WTC11 (cell line): ENCODE results near the gene GNL3. TPM values are rescaled to one million over a fixed set of nuclear protein-coding genes. Genes with fewer than 3 reads are reported as not detected.

Experiments
- ATAC-seq: fragments of 200-7000 bp; cut with Tn5 transposase; 2 replicates; pipeline ENCODE4 v1.10.0; 2021; ENCODE audit warnings: mild to moderate bottlenecking, moderate library complexity
- CTCF ChIA-PET: fragments of 300-600 bp; sonication (Branson Sonifier 250); formaldehyde crosslinking; loops from one replicate; lab custom pipeline; 2021; ENCODE audit warnings: antibody characterized with exemption; lab: Charles Lee
- POLR2A ChIA-PET: fragments of 350-600 bp; sonication (Branson Sonifier 250); formaldehyde crosslinking; loops from one replicate; lab custom pipeline; 2021; ENCODE audit warnings: antibody characterized with exemption; lab: Charles Lee
- DNase-seq: peaks from one replicate; pipeline ENCODE4 v3.0.0; 2021; ENCODE audit warnings: low spot score
- H3K27ac Mint-ChIP-seq: 2 replicates; pipeline ENCODE4 v1.8.0; 2021; ENCODE audit warnings: mixed read lengths
- H3K27me3 Mint-ChIP-seq: 2 replicates; pipeline ENCODE4 v1.8.0; 2021; ENCODE audit warnings: low read depth, mild to moderate bottlenecking, moderate library complexity, mixed read lengths
- H3K36me3 Mint-ChIP-seq: 2 replicates; pipeline ENCODE4 v1.8.0; 2021; ENCODE audit warnings: mixed read lengths
- H3K4me1 Mint-ChIP-seq: 2 replicates; pipeline ENCODE4 v1.8.0; 2022; ENCODE audit warnings: mixed read lengths
- H3K4me3 Mint-ChIP-seq: 2 replicates; pipeline ENCODE4 v1.8.0; 2021; ENCODE audit warnings: mild to moderate bottlenecking, moderate library complexity, mixed read lengths
- H3K9me3 Mint-ChIP-seq: 2 replicates; pipeline ENCODE4 v1.8.0; 2021; ENCODE audit warnings: mixed read lengths
- EMX1 ChIP-seq: fragments of 250-450 bp; sonication (Bioruptor Pico); IDR thresholded peaks from 2 replicates; pipeline ENCODE4 v1.8.0; 2021; ENCODE audit warnings: mild to moderate bottlenecking
- JAZF1 ChIP-seq: fragments of 250-450 bp; sonication (Bioruptor Pico); IDR thresholded peaks from 2 replicates; pipeline ENCODE4 v1.9.0; 2021; ENCODE audit warnings: moderate library complexity, mild to moderate bottlenecking, inconsistent platforms
- MXD4 ChIP-seq: fragments of 250-450 bp; sonication (Bioruptor Pico); IDR thresholded peaks from 2 replicates; pipeline ENCODE4 v1.8.0; 2021; ENCODE audit warnings: mild to moderate bottlenecking, moderate library complexity, borderline replicate concordance
- NR3C1 ChIP-seq: sonication (generic); formaldehyde crosslinking; conservative IDR thresholded peaks from 2 replicates; pipeline ENCODE4 v1.8.1; 2023; ENCODE audit warnings: low read depth, mild to moderate bottlenecking, missing genetic modification reagents
- PRRX2 ChIP-seq: fragments of 250-450 bp; sonication (Bioruptor Pico); IDR thresholded peaks from 2 replicates; pipeline ENCODE4 v1.8.0; 2021; ENCODE audit warnings: mild to moderate bottlenecking
- RORB ChIP-seq: fragments of 250-450 bp; sonication (Bioruptor Pico); IDR thresholded peaks from 2 replicates; pipeline ENCODE4 v1.9.0; 2021; ENCODE audit warnings: mild to moderate bottlenecking
- TEAD1 ChIP-seq: sonication (generic); formaldehyde crosslinking; IDR thresholded peaks from 2 replicates; pipeline ENCODE4 v1.8.0; 2022; ENCODE audit warnings: mild to moderate bottlenecking, missing genetic modification reagents
- TEAD4 ChIP-seq: sonication (generic); formaldehyde crosslinking; IDR thresholded peaks from 2 replicates; pipeline ENCODE4 v1.8.0; 2022; ENCODE audit warnings: mild to moderate bottlenecking, missing genetic modification reagents
- TP53 ChIP-seq: sonication (generic); formaldehyde crosslinking; IDR thresholded peaks from 2 replicates; pipeline ENCODE4 v1.8.1; 2023; ENCODE audit warnings: mild to moderate bottlenecking, missing genetic modification reagents
- ZNF232 ChIP-seq: sonication (generic); formaldehyde crosslinking; IDR thresholded peaks from 2 replicates; pipeline ENCODE4 v1.8.0; 2022; ENCODE audit warnings: mild to moderate bottlenecking, missing genetic modification reagents
- ZNF416 ChIP-seq: fragments of 250-450 bp; sonication (Bioruptor Pico); IDR thresholded peaks from 2 replicates; pipeline ENCODE4 v1.9.0; 2021; ENCODE audit warnings: mild to moderate bottlenecking, inconsistent platforms
- ZNF423 ChIP-seq: fragments of 250-450 bp; sonication (Bioruptor Pico); IDR thresholded peaks from 2 replicates; pipeline ENCODE4 v2.1.2; 2022; ENCODE audit warnings: mild to moderate bottlenecking, moderate library complexity
- total RNA-seq: library from RNA; stranded (reverse); gene quantifications from 3 replicates; pipeline ENCODE4 v1.2.3, GENCODE V29; 2021
- TF ChIP-seq, protein P1 (sequence below): sonication (generic); formaldehyde crosslinking; IDR thresholded peaks from 2 replicates; pipeline ENCODE4 v1.8.1; 2023; ENCODE audit warnings: mild to moderate bottlenecking, missing genetic modification reagents, moderate library complexity
- TF ChIP-seq, protein P2 (sequence below): fragments of 250-450 bp; sonication (Bioruptor Pico); conservative IDR thresholded peaks from 2 replicates; pipeline ENCODE4 v1.9.0; 2021; ENCODE audit warnings: mild to moderate bottlenecking
- TF ChIP-seq, protein P3 (sequence below): sonication (generic); formaldehyde crosslinking; IDR thresholded peaks from 2 replicates; pipeline ENCODE4 v1.8.1; 2023; ENCODE audit warnings: mild to moderate bottlenecking, moderate library complexity, missing genetic modification reagents
- TF ChIP-seq, protein P4 (sequence below): sonication (generic); formaldehyde crosslinking; IDR thresholded peaks from 2 replicates; pipeline ENCODE4 v1.8.0; 2022; ENCODE audit warnings: mild to moderate bottlenecking, missing genetic modification reagents
- TF ChIP-seq, protein P5 (sequence below): sonication (generic); formaldehyde crosslinking; IDR thresholded peaks from 2 replicates; pipeline ENCODE4 v1.8.0; 2023; ENCODE audit warnings: missing genetic modification reagents
- TF ChIP-seq, protein P6 (sequence below): fragments of 250-450 bp; sonication (Bioruptor Pico); IDR thresholded peaks from 2 replicates; pipeline ENCODE4 v1.9.0; 2021; ENCODE audit warnings: mild to moderate bottlenecking, borderline replicate concordance

Gene GNL3
- total RNA-seq, 1 experiment from 2014 or later: 180 TPM

DNA sequence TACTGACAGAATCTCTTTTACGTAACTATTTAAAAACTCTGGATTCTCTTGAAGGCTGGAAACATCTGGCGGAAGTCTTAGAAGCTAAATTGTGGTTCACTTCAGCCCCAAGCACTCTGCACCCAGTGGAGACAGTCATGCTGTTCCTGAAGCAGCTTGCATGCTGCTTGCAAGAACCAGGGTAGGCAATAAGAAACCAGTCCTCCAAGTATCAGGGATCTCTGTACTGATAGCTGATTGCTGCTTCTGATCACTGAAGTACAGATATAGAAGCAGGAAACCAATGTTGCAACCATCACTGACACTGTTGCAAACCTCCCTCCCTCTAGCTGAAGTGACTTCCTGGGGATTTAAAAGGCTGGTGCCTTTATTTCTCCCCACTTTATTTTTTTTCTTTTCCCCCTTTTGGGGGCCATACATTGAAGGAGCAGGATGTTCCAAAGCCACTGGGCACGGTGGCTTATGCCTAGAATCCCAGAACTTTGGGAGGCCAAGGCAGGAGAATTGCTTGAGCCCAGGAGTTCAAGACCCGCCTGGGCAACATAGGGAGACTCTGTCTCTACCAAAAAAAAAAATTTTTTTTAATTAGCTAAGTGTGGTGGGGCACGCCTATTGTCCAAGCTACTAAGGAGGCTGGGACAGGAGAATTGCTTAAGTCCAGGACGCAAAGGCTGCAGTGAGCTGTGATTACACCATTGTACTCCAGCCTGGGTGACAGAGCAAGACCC lies 35.3 kb downstream of the GNL3 start:
- no peak overlapping the region for H3K27ac Mint-ChIP-seq
- ATAC-seq: no peak

DNA sequence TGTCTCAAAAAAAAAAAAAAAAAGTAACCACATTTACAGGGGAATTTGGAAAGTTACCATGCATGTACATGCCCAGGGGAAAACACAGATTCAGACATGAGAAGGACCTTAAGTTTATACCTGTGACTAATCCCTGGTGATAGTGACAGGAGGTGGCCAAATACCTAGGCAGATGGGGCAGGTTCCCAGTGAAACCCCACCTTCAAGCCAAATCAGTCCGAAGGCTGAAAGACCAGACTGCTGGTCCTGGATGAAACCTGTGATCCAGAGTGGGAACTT lies 35.8 kb downstream of the GNL3 start:
- no peak overlapping the region for H3K27ac Mint-ChIP-seq
- H3K4me1 Mint-ChIP-seq: no peaks in the 10 kb centered on the region
- no peak overlapping the region for H3K4me3 Mint-ChIP-seq
- H3K36me3 Mint-ChIP-seq: peaks cover 5% of the 10 kb centered on the region; the same call in 1 of the 2 replicates
- H3K9me3 Mint-ChIP-seq: peaks cover 8% of the 10 kb centered on the region; the same call in 1 of the 2 replicates
- DNase-seq: no peak
- POLR2A ChIA-PET: no interaction called here
- no peaks in the 10 kb centered on the region for H3K27me3 Mint-ChIP-seq
- TF ChIP-seq, protein P1, sequence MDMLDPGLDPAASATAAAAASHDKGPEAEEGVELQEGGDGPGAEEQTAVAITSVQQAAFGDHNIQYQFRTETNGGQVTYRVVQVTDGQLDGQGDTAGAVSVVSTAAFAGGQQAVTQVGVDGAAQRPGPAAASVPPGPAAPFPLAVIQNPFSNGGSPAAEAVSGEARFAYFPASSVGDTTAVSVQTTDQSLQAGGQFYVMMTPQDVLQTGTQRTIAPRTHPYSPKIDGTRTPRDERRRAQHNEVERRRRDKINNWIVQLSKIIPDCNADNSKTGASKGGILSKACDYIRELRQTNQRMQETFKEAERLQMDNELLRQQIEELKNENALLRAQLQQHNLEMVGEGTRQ: no peak
- no peak for TF ChIP-seq RORB (CRISPR knock-in tag)
- TF ChIP-seq JAZF1 (CRISPR knock-in tag): no peak
- TF ChIP-seq TEAD4 (CRISPR knock-in tag): no peak
- no peak for TF ChIP-seq MXD4 (CRISPR knock-in tag)
- CTCF ChIA-PET: interaction anchor here (1.5 kb wide), 1 partner anchor 71 kb away, joined by 5 read pairs; no protein-coding TSS in a partner anchor
- ATAC-seq: no peak

More for the DNA sequence above, 35.3 kb downstream of the GNL3 start:
- Mint-ChIP-seq H3K36me3 (peaks cover 5% of the 10 kb centered on the region; the same call in 1 of the 2 replicates), H3K4me1 (no peaks in the 10 kb centered on the region; the same call in 1 of the 2 replicates), H3K9me3 (peaks cover 8% of the 10 kb centered on the region; the same call in 1 of the 2 replicates), H3K4me3 (no peak overlapping the region), H3K27me3 (no peaks in the 10 kb centered on the region)
- ChIA-PET POLR2A (interaction anchor here (0.5 kb wide), 1 partner anchor 494 kb away, joined by 6 read pairs; no protein-coding TSS in a partner anchor), CTCF (interaction anchor here (1.2 to 1.5 kb wide), 2 partner anchors 71 to 99 kb away, joined by 3 to 5 read pairs; no protein-coding TSS in a partner anchor)
- TF ChIP-seq ZNF232 (CRISPR knock-in tag) (no peak), NR3C1 (CRISPR knock-in tag) (no peak)
- TF ChIP-seq, protein P2, sequence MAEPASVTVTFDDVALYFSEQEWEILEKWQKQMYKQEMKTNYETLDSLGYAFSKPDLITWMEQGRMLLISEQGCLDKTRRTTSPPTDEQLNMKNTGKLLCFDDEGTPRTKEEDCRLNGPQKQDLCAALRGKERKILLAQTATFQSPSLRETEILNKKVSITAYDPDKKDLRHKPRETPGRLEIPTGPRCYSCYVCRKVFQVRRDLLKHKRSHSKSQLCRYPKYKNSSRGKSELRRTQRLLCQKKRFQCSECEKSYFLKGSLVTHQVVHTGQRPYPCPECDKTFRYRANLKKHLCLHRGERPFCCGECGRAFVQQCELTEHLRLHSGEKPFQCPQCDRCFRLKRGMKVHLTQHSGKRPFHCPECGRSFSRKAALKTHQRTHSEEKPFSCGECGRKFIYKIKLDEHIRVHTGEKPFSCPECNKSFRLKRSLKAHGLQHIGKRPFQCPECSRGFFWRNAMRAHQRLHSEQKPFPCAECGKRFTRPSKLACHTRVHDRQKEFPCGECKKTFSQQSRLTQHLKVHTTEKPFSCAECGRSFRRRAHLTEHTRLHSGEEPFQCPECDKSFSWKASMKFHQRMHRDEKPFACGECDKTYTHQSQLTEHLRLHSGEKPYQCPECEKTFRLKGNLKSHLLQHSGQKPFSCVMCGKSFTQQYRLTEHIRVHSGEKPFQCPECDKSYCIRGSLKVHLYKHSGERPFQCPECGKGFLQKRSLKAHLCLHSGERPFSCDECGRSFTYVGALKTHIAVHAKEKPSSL: no peak
- TF ChIP-seq, protein P3, sequence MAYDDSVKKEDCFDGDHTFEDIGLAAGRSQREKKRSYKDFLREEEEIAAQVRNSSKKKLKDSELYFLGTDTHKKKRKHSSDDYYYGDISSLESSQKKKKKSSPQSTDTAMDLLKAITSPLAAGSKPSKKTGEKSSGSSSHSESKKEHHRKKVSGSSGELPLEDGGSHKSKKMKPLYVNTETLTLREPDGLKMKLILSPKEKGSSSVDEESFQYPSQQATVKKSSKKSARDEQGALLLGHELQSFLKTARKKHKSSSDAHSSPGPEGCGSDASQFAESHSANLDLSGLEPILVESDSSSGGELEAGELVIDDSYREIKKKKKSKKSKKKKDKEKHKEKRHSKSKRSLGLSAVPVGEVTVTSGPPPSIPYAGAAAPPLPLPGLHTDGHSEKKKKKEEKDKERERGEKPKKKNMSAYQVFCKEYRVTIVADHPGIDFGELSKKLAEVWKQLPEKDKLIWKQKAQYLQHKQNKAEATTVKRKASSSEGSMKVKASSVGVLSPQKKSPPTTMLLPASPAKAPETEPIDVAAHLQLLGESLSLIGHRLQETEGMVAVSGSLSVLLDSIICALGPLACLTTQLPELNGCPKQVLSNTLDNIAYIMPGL (CRISPR knock-in tag): no peak
- TF ChIP-seq, protein P4, sequence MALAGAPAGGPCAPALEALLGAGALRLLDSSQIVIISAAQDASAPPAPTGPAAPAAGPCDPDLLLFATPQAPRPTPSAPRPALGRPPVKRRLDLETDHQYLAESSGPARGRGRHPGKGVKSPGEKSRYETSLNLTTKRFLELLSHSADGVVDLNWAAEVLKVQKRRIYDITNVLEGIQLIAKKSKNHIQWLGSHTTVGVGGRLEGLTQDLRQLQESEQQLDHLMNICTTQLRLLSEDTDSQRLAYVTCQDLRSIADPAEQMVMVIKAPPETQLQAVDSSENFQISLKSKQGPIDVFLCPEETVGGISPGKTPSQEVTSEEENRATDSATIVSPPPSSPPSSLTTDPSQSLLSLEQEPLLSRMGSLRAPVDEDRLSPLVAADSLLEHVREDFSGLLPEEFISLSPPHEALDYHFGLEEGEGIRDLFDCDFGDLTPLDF (CRISPR knock-in tag): no peak
- TF ChIP-seq, protein P5, sequence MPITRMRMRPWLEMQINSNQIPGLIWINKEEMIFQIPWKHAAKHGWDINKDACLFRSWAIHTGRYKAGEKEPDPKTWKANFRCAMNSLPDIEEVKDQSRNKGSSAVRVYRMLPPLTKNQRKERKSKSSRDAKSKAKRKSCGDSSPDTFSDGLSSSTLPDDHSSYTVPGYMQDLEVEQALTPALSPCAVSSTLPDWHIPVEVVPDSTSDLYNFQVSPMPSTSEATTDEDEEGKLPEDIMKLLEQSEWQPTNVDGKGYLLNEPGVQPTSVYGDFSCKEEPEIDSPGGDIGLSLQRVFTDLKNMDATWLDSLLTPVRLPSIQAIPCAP (CRISPR knock-in tag): no peak
- DNase-seq: no peak

DNA sequence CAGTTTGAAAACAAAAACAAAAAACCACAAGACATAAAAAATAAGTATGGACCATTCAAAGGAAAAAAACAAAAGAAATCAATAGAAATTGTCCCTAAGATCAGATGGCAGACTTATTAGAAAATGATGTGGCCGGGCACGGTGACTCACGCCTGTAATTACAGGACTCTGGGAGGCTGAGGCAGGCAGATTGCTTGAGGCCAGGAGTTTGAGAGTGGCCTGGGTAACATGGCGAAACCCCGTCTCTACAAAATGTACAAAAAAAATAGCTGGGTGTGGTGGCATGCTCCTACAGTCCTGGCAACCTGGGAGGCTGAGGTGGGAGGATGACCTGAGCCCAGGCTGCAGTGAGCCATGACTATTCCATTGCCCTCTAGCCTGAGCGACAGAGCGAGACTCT lies 36.7 kb downstream of the GNL3 start:
- H3K27ac Mint-ChIP-seq: no peak overlapping the region; the same call in 1 of the 2 replicates
- POLR2A ChIA-PET: no interaction called here
- ATAC-seq (no peak), DNase-seq (no peak)
- no peaks in the 10 kb centered on the region for H3K4me1 Mint-ChIP-seq
- no peak overlapping the region for H3K4me3 Mint-ChIP-seq
- H3K27me3 Mint-ChIP-seq: no peaks in the 10 kb centered on the region
- CTCF ChIA-PET: no interaction called here
- peaks cover 9% of the 10 kb centered on the region; the same call in 1 of the 2 replicates for H3K9me3 Mint-ChIP-seq
- H3K36me3 Mint-ChIP-seq: peaks cover 10% of the 10 kb centered on the region
- TF ChIP-seq ZNF416 (CRISPR knock-in tag) (no peak), ZNF423 (CRISPR knock-in tag) (no peak), PRRX2 (CRISPR knock-in tag) (no peak), TP53 (CRISPR knock-in tag) (no peak), TEAD1 (CRISPR knock-in tag) (no peak), EMX1 (CRISPR knock-in tag) (no peak)
- TF ChIP-seq, protein P6, sequence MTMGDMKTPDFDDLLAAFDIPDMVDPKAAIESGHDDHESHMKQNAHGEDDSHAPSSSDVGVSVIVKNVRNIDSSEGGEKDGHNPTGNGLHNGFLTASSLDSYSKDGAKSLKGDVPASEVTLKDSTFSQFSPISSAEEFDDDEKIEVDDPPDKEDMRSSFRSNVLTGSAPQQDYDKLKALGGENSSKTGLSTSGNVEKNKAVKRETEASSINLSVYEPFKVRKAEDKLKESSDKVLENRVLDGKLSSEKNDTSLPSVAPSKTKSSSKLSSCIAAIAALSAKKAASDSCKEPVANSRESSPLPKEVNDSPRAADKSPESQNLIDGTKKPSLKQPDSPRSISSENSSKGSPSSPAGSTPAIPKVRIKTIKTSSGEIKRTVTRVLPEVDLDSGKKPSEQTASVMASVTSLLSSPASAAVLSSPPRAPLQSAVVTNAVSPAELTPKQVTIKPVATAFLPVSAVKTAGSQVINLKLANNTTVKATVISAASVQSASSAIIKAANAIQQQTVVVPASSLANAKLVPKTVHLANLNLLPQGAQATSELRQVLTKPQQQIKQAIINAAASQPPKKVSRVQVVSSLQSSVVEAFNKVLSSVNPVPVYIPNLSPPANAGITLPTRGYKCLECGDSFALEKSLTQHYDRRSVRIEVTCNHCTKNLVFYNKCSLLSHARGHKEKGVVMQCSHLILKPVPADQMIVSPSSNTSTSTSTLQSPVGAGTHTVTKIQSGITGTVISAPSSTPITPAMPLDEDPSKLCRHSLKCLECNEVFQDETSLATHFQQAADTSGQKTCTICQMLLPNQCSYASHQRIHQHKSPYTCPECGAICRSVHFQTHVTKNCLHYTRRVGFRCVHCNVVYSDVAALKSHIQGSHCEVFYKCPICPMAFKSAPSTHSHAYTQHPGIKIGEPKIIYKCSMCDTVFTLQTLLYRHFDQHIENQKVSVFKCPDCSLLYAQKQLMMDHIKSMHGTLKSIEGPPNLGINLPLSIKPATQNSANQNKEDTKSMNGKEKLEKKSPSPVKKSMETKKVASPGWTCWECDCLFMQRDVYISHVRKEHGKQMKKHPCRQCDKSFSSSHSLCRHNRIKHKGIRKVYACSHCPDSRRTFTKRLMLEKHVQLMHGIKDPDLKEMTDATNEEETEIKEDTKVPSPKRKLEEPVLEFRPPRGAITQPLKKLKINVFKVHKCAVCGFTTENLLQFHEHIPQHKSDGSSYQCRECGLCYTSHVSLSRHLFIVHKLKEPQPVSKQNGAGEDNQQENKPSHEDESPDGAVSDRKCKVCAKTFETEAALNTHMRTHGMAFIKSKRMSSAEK: no peak
- TF ChIP-seq, protein P2: no peak
